HEK293T (cell line): ENCODE measurements around the gene TTC33.

Experiments used
- BHLHE40 ChIP-seq: fragments of 450-650 bp; IDR thresholded peaks from 2 replicates; pipeline ENCODE4 v1.6.1; 2016; ENCODE audit warnings: mild to moderate bottlenecking, moderate library complexity, borderline replicate concordance
- FOXK2 ChIP-seq: fragments of 450-650 bp; IDR thresholded peaks from 2 replicates; pipeline ENCODE4 v1.6.1; 2016; ENCODE audit warnings: mild to moderate bottlenecking
- FOXM1 ChIP-seq: fragments of 450-650 bp; IDR thresholded peaks from 2 replicates; pipeline ENCODE4 v1.6.1; 2017; ENCODE audit warnings: mild to moderate bottlenecking, borderline replicate concordance

- TF ChIP-seq FOXM1 (no peak), BHLHE40 (no peak), FOXK2 (no peak)
These were observed 95.0 kb downstream of the TTC33 start for GRCh38 chr5:40660751-40661150.
